Mesangial cell (primary cell): Measurements from ENCODE around the gene TARS1. TPM values are rescaled to one million over a fixed set of nuclear protein-coding genes. Genes with fewer than 3 reads are reported as not detected.

Source experiments
- total RNA-seq: library from RNA; depleted of rRNA; stranded (reverse); fragments of >200 nt; gene quantifications from 2 replicates; pipeline ENCODE4 v1.2.3, GENCODE V29; 2015

The TARS1 gene
- total RNA-seq = 78.8 and 187 TPM in 2 replicates

GRCh38 chr5:33440482-33441240, at the start of gene TARS1:
TSS of gene TARS1 (plus strand) at chr5:33440965. CDS start at chr5:33441087, 122 bp downstream.

